ENCODE measurements around the gene SH3RF1.

The SH3RF1 gene

GRCh38 chr4:169274033-169274432, 3.3 kb upstream of the SH3RF1 start:
- no peak for DNase-seq

- no peak for DNase-seq
Measured at GRCh38 chr4:169272265-169272886, 1.6 kb upstream of the SH3RF1 start.

- DNase-seq = no peak
Measured at GRCh38 chr4:169271692-169272007, 894 bp upstream of the SH3RF1 start.

GRCh38 chr4:169269916-169270809, 593 bp downstream of the SH3RF1 start:
- DNase-seq = no peak

- DNase-seq = no peak
Measured at GRCh38 chr4:169268951-169269760, 1.6 kb downstream of the SH3RF1 start.

- no peak for DNase-seq
Measured at GRCh38 chr4:169267070-169267469, 3.7 kb downstream of the SH3RF1 start.

GRCh38 chr4:169266661-169267060, 4.1 kb downstream of the SH3RF1 start:
- DNase-seq = no peak

- no peak for DNase-seq
Measured at GRCh38 chr4:169266081-169266480, 4.7 kb downstream of the SH3RF1 start.

- DNase-seq = no peak
Measured at GRCh38 chr4:169263791-169264392, 6.9 kb downstream of the SH3RF1 start.

- DNase-seq = no peak
Measured at GRCh38 chr4:169260217-169260866, 10.4 kb downstream of the SH3RF1 start.

GRCh38 chr4:169259271-169259670, 11.5 kb downstream of the SH3RF1 start:
- DNase-seq = no peak

GRCh38 chr4:169258141-169258540, 12.6 kb downstream of the SH3RF1 start:
- DNase-seq = no peak

- no peak for DNase-seq
Measured at GRCh38 chr4:169256856-169257761, 13.6 kb downstream of the SH3RF1 start.

GRCh38 chr4:169256101-169256612, 14.6 kb downstream of the SH3RF1 start:
- no peak for DNase-seq

GRCh38 chr4:169254546-169254983, 16.2 kb downstream of the SH3RF1 start:
- no peak for DNase-seq

- no peak for DNase-seq
Measured at GRCh38 chr4:169253904-169254303, 16.9 kb downstream of the SH3RF1 start.

GRCh38 chr4:169253113-169253671, 17.6 kb downstream of the SH3RF1 start:
- no peak for DNase-seq

GRCh38 chr4:169252339-169253112, 18.2 kb downstream of the SH3RF1 start:
- no peak for DNase-seq

GRCh38 chr4:169251291-169252235, 19.2 kb downstream of the SH3RF1 start:
- DNase-seq = no peak
